CD4-positive, alpha-beta T cell treated with Interleukin-4 for 4 hours (primary cell): ENCODE data around the gene BICD2.

Experiments used
- DNase-seq: peaks from one replicate; pipeline ENCODE4 v3.0.0-alpha.2; 2020

BICD2 gene

DNA sequence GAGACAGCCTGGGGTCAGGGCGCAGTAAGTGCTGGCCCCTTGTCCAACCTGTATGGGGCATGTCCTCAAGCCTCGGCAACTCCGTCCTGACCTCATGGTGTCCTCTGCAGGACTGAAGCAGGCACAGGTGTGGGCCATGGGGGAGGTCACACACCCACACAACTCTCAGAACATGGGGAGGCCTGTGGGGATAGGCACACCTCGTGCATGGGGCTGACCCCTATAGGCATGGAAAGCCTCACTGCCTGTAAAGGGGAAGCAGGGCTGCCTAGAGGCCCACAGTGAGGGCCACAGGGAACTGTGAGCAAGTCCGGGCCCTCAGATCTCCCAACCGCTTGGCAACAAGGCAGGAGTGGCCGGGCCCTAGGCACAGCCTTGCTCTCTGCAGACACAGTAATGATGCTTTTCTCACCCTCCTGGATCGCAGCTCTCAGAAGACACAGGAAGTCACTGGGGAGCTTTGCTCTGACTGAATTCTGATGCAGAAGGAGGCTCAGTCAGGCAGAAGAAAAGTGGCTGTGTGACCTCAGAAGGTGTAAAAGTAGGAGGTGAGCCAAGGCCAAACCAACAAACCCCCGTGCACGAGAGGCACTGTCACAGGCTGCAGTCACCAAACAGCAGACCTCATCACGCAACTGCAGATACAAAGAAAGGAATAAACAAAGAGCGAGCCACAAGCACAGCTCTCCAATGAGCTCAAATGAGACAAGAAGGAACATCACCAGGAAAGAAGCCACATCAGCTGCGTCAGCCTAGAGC, 100.1 kb downstream of the BICD2 start:
- peak; percentile 20 for DNase-seq

- DNase-seq = no peak
These were observed 100.7 kb downstream of the BICD2 start for GRCh38 chr9:92663951-92664350.

- DNase-seq = no peak
These were observed 101.5 kb downstream of the BICD2 start for GRCh38 chr9:92663126-92663525.

- no peak for DNase-seq
These were observed 102.9 kb downstream of the BICD2 start for GRCh38 chr9:92661743-92662142.
